ENCODE data around the gene ZFAND2B. TPM values are rescaled to one million over a fixed set of nuclear protein-coding genes. Genes with fewer than 3 reads are reported as not detected.

Gene ZFAND2B
- total RNA-seq, 1 experiment from 2014 or later, result 31.4 TPM

- intact Hi-C loops (cut with micrococcal nuclease), result no loop called here
- H3K36me3 ChIP-seq (ENCODE audit: control insufficient read depth in 1 of 2, insufficient read depth in 2 of 2, low read length in 2 of 2), result peaks cover 22 to 26% of the 10 kb centered on the region in 2 experiments; a peak in 3 of 4 replicates
- no peak overlapping the region for H2AFZ ChIP-seq (ENCODE audit: low read depth, low read length, poor library complexity, severe bottlenecking)
- ChIA-PET RAD21 (ENCODE audit: low non-redundant PET in 1 of 2, low total read pairs in 2 of 2, uncharacterized antibody in 2 of 2, unreplicated experiment in 2 of 2) (no interaction called here), CTCF (no interaction called here), POLR2A (no interaction called here)
- no peak overlapping the region for H3K27ac ChIP-seq (ENCODE audit: low read depth, low read length)
- H4K20me1 ChIP-seq (ENCODE audit: insufficient read depth), result no peaks in the 10 kb centered on the region
- peaks cover 9 to 37% of the 10 kb centered on the region in 2 experiments; a peak in 3 of 4 replicates for H3K4me1 ChIP-seq (ENCODE audit: control insufficient read depth in 1 of 2, insufficient read depth in 2 of 2, low read length in 2 of 2)
- no peak overlapping the region for H3K4me3 ChIP-seq (replicated peaks in 1 of 2; ENCODE audit: low read depth in 1 of 2, low read length in 2 of 2)
- H3K27me3 ChIP-seq (ENCODE audit: insufficient read depth, low read length), result no peaks in the 10 kb centered on the region
- no peak for TF ChIP-seq SRF (IDR thresholded peaks at IDR 0.05; ENCODE audit: low read depth)
- TF ChIP-seq ATF3 (IDR thresholded peaks at IDR 0.05), result no peak
- no peak for TF ChIP-seq SIN3A (IDR thresholded peaks at IDR 0.05; ENCODE audit: low read depth)
- no peak for TF ChIP-seq POLR2AphosphoS5 (IDR thresholded peaks at IDR 0.05; ENCODE audit: low read depth, low read length)
- no peak for TF ChIP-seq FOSL1 (IDR thresholded peaks at IDR 0.05; ENCODE audit: low read depth)
- no peak for TF ChIP-seq JUND (IDR thresholded peaks at IDR 0.05)
- no peak for TF ChIP-seq SP1 (IDR thresholded peaks at IDR 0.05; ENCODE audit: low read depth)
- TF ChIP-seq CBX3 (IDR thresholded peaks at IDR 0.05; ENCODE audit: low read depth), result no peak
- TF ChIP-seq ELF1 (IDR thresholded peaks at IDR 0.05; ENCODE audit: borderline replicate concordance, low read depth), result no peak
- TF ChIP-seq RAD21 (IDR thresholded peaks at IDR 0.05; ENCODE audit: low read depth), result no peak
- BruUV-seq (replicated peaks), result no TSS peak
- ATAC-seq, result no peak
- H3K4me2 ChIP-seq (ENCODE audit: low read length), result no peak overlapping the region
- no peak overlapping the region for H3K9ac ChIP-seq (ENCODE audit: low read length)
- DNase-seq (ENCODE audit: low read depth, low spot score), result no peak
- no peaks in the 10 kb centered on the region for H3K9me2 ChIP-seq (ENCODE audit: insufficient read depth)
- H3K9me3 ChIP-seq (ENCODE audit: control insufficient read depth in 1 of 2, insufficient read depth in 1 of 2, low read depth in 1 of 2, low read length in 2 of 2), result no peaks in the 10 kb centered on the region
- H3K79me2 ChIP-seq (ENCODE audit: insufficient read depth, low read length), result no peaks in the 10 kb centered on the region
Observed at GRCh38 chr2:219220652-219221402, 14.2 kb downstream of the ZFAND2B start.

- TF ChIP-seq MAX (IDR thresholded peaks at IDR 0.05) (no peak), SP1 (IDR thresholded peaks at IDR 0.05; ENCODE audit: low read depth) (no peak), TCF7L2 (IDR thresholded peaks at IDR 0.05; ENCODE audit: borderline replicate concordance, extremely low read depth, insufficient read depth, insufficient read length) (no peak), POLR2AphosphoS5 (IDR thresholded peaks at IDR 0.05; ENCODE audit: low read depth, low read length) (no peak), REST (IDR thresholded peaks at IDR 0.05; ENCODE audit: low read depth) (no peak)
- H3K79me2 ChIP-seq (ENCODE audit: insufficient read depth, low read length), result no peaks in the 10 kb centered on the region
- H2AFZ ChIP-seq (ENCODE audit: low read depth, low read length, poor library complexity, severe bottlenecking), result no peak overlapping the region
- no peaks in the 10 kb centered on the region for H3K9me2 ChIP-seq (ENCODE audit: insufficient read depth)
- ChIA-PET RAD21 (ENCODE audit: low non-redundant PET in 1 of 2, low total read pairs in 2 of 2, uncharacterized antibody in 2 of 2, unreplicated experiment in 2 of 2) (no interaction called here), CTCF (no interaction called here), POLR2A (no interaction called here)
- no peaks in the 10 kb centered on the region for H4K20me1 ChIP-seq (ENCODE audit: insufficient read depth)
- no peaks in the 10 kb centered on the region for H3K9me3 ChIP-seq (ENCODE audit: control insufficient read depth in 1 of 2, insufficient read depth in 1 of 2, low read depth in 1 of 2, low read length in 2 of 2)
- no peak overlapping the region for H3K4me3 ChIP-seq (replicated peaks in 1 of 2; ENCODE audit: low read depth in 1 of 2, low read length in 2 of 2)
- no peaks in the 10 kb centered on the region for H3K27me3 ChIP-seq (ENCODE audit: insufficient read depth, low read length)
- H3K4me2 ChIP-seq (ENCODE audit: low read length), result no peak overlapping the region
- no peak overlapping the region for H3K9ac ChIP-seq (ENCODE audit: low read length)
- no peak for DNase-seq (ENCODE audit: low read depth, low spot score)
- intact Hi-C loops (cut with micrococcal nuclease), result no loop called here
- H3K4me1 ChIP-seq (ENCODE audit: control insufficient read depth in 1 of 2, insufficient read depth in 2 of 2, low read length in 2 of 2), result peaks cover 9 to 27% of the 10 kb centered on the region in 2 experiments; a peak in 3 of 4 replicates
- peaks cover 25 to 26% of the 10 kb centered on the region in 2 experiments; a peak in 3 of 4 replicates for H3K36me3 ChIP-seq (ENCODE audit: control insufficient read depth in 1 of 2, insufficient read depth in 2 of 2, low read length in 2 of 2)
- BruUV-seq (replicated peaks), result no TSS peak
- no peak overlapping the region for H3K27ac ChIP-seq (ENCODE audit: low read depth, low read length)
- no peak for ATAC-seq
Observed at GRCh38 chr2:219221957-219222518, 15.5 kb downstream of the ZFAND2B start.
